ENCODE results near the gene RTEL1.

GRCh38 chr20:63633732-63634131 is 24.4 kb upstream of the RTEL1 start:
- TF ChIP-seq CHAMP1 (IDR thresholded peaks at IDR 0.05) (no peak), HDGF (IDR thresholded peaks at IDR 0.05) (no peak), NFATC3 (IDR thresholded peaks at IDR 0.05) (no peak), TAF1 (IDR thresholded peaks at IDR 0.05; ENCODE audit: control insufficient read depth, extremely low read depth, insufficient read depth, low read length, severe bottlenecking) (no peak), POLR2A (conservative IDR thresholded peaks at IDR 0.05) (no peak)
